HepG2 (cell line): ENCODE data around the gene ARFGAP3. TPM values are rescaled to one million over a fixed set of nuclear protein-coding genes. Genes with fewer than 3 reads are reported as not detected.

ENCODE experiments used
- ATAC-seq: fragments of 200-7000 bp; cut with Tn5 transposase; 3 replicates; pipeline ENCODE4 v1.9.1; 2020; ENCODE audit warnings: mild to moderate bottlenecking, moderate library complexity
- BruUV-seq: library from RNA; stranded (reverse); fragments of 400-500 nt; replicated peaks from 2 replicates; lab custom pipeline; 2021; lab: Mats Ljungman, UMichigan
- CTCF ChIA-PET: fragments of 300-600 bp; formaldehyde crosslinking; extraction: SDS; loops from one replicate; lab custom pipeline; 2021; ENCODE audit warnings: low total read pairs, inconsistent platforms, low intra/inter-chr PET ratio; lab: Yijun Ruan, JAX
- POLR2A ChIA-PET: fragments of 350-600 bp; sonication (Branson Sonifier 250); formaldehyde crosslinking; loops from one replicate; lab custom pipeline; 2020; ENCODE audit warnings: antibody characterized with exemption, inconsistent platforms; lab: Yijun Ruan, JAX
- DNase-seq: peaks from one replicate; pipeline ENCODE4 v3.0.0-alpha.2; 2015; ENCODE audit warnings: low spot score
- FAIRE-seq: peaks from 3 replicates; lab custom pipeline; 2011; peaks lifted over from hg19 to GRCh38; lab: Jason Lieb, UNC
- H2AFZ ChIP-seq: one replicate; pipeline ENCODE4 v1.6.1; 2011; ENCODE audit warnings: low read length, inconsistent platforms
- H3K27ac ChIP-seq: fragments of 300-600 bp; 3 replicates; pipeline ENCODE4 v1.8.0; 2011; ENCODE audit warnings: mixed run types, mild to moderate bottlenecking, mixed read lengths, low read length, inconsistent platforms; ENCODE audit not compliant: insufficient read depth; ENCODE audit errors: extremely low read length
- H3K27me3 ChIP-seq, 2 experiments: fragments of 200-600 bp in 1 of 2; 2 replicates in 1 of 2; 3 replicates in 1 of 2; pipeline versions ENCODE4 v1.6.0 to v1.8.0; 2011; ENCODE audit warnings: low read length in 2 of 2, mild to moderate bottlenecking in 2 of 2, moderate library complexity in 2 of 2, inconsistent platforms in 1 of 2; ENCODE audit not compliant: insufficient read depth in 2 of 2, control insufficient read depth in 1 of 2
- H3K36me3 ChIP-seq, 2 experiments: fragments of 200-600 bp in 1 of 2; replicated peaks in 1 of 2; 2 replicates in 1 of 2; 3 replicates in 1 of 2; pipeline versions ENCODE4 v1.5.1 to v1.8.0; 2011; ENCODE audit warnings: low read length in 2 of 2, inconsistent platforms in 1 of 2; ENCODE audit not compliant: insufficient read depth in 2 of 2, control insufficient read depth in 1 of 2
- H3K4me1 ChIP-seq: 2 replicates; pipeline ENCODE4 v1.5.1; 2012; ENCODE audit warnings: low read length, inconsistent platforms; ENCODE audit not compliant: insufficient read depth
- H3K4me2 ChIP-seq: 2 replicates; pipeline ENCODE4 v1.6.0; 2011; ENCODE audit warnings: low read depth, low read length, inconsistent platforms
- H3K4me3 ChIP-seq, 3 experiments: fragments of 200-600 bp in 1 of 3; sonication (generic), shearing (Covaris generic) in 1 of 3; replicated peaks in 1 of 3; 2 replicates each; pipeline ENCODE4 v1.5.1; 2011 to 2016; ENCODE audit warnings: low read length in 3 of 3, inconsistent platforms in 2 of 3, low read depth in 2 of 3, mild to moderate bottlenecking in 2 of 3, control low read depth in 1 of 3, mixed read lengths in 1 of 3; ENCODE audit not compliant: insufficient read depth in 1 of 3
- H3K79me2 ChIP-seq: one replicate; pipeline ENCODE4 v1.6.1; 2011; ENCODE audit warnings: low read length, inconsistent platforms; ENCODE audit not compliant: insufficient read depth
- H3K9ac ChIP-seq: 2 replicates; pipeline ENCODE4 v1.6.0; 2011; ENCODE audit warnings: mild to moderate bottlenecking, low read depth, low read length, inconsistent platforms; ENCODE audit not compliant: insufficient read depth
- H3K9me3 ChIP-seq: 2 replicates; pipeline ENCODE4 v1.5.1; 2012; ENCODE audit warnings: mild to moderate bottlenecking, low read length
- H4K20me1 ChIP-seq: 2 replicates; pipeline ENCODE4 v1.6.0; 2011; ENCODE audit warnings: inconsistent platforms, mild to moderate bottlenecking, low read length, moderate library complexity; ENCODE audit not compliant: insufficient read depth
- GABPB1 ChIP-seq: IDR thresholded peaks from 2 replicates; pipeline ENCODE4 v1.6.1; 2016; ENCODE audit warnings: mild to moderate bottlenecking, missing genetic modification reagents, moderate library complexity, missing compliant biosample characterization
- HOXA3 ChIP-seq: sonication (generic); formaldehyde crosslinking; IDR thresholded peaks from 2 replicates; pipeline ENCODE4 v1.5.0; 2020; ENCODE audit warnings: missing genetic modification reagents
- ISL2 ChIP-seq: sonication (generic); formaldehyde crosslinking; IDR thresholded peaks from 2 replicates; pipeline ENCODE4 v1.5.0; 2020; ENCODE audit warnings: missing genetic modification reagents
- MYPOP ChIP-seq: sonication (generic); formaldehyde crosslinking; IDR thresholded peaks from 2 replicates; pipeline ENCODE4 v1.8.1; 2023; ENCODE audit warnings: mild to moderate bottlenecking, moderate library complexity, missing genetic modification reagents
- REXO4 ChIP-seq: sonication (generic); formaldehyde crosslinking; IDR thresholded peaks from 2 replicates; pipeline ENCODE4 v1.8.0; 2022; ENCODE audit warnings: missing genetic modification reagents, mild to moderate bottlenecking, borderline replicate concordance
- ZBTB25 ChIP-seq: IDR thresholded peaks from 2 replicates; pipeline ENCODE4 v1.6.1; 2018; ENCODE audit warnings: missing genetic modification reagents
- ZNF512B ChIP-seq: sonication (generic); formaldehyde crosslinking; IDR thresholded peaks from 2 replicates; pipeline ENCODE4 v1.5.1; 2020; ENCODE audit warnings: missing genetic modification reagents, mild to moderate bottlenecking, borderline replicate concordance
- ZNF768 ChIP-seq: sonication (generic); formaldehyde crosslinking; IDR thresholded peaks from 2 replicates; pipeline ENCODE4 v1.4.0; 2020; ENCODE audit warnings: missing genetic modification reagents
- WGBS: methylation state at CpG from one replicate; pipeline ENCODE4 v1.1.6; 2017; ENCODE audit warnings: low lambda C conversion rate; 5-methylcytosine and 5-hydroxymethylcytosine counted together
- in situ Hi-C: cut with HindIII; loops from 2 replicates; pipeline ENCODE4 v1.10.0; 2017; ENCODE audit warnings: low pct_unique_long_range_greater_than_20kb; ENCODE audit not compliant: extremely low pct_ligation_motif_present
- intact Hi-C: fragments of 100-400 bp; cut with micrococcal nuclease; formaldehyde crosslinking; loops from one replicate; pipeline ENCODE4 v1.10.0; 2022; ENCODE audit not compliant: unreplicated experiment
- polyA plus RNA-seq, 8 experiments: library from polyadenylated mRNA; depleted of rRNA in 3 of 8; stranded (reverse) in 7 of 8; unstranded in 1 of 8; fragments of >200 nt; fragmentation: Illumina TruSeq in 4 of 8; extraction: Trizol in 4 of 8; gene quantifications; 2 replicates each; pipeline versions ENCODE4 v1.2.1 to v1.2.3, GENCODE V29; 2011 to 2016; ENCODE audit warnings: low read depth in 4 of 8, missing spikeins in 1 of 8, mixed read lengths in 1 of 8; ENCODE audit not compliant: insufficient read depth in 1 of 8
- total RNA-seq, 5 experiments: library from RNA; depleted of rRNA; stranded (reverse); fragments of >200 nt; fragmentation: Illumina TruSeq; extraction: Trizol; gene quantifications; 2 replicates each; pipeline ENCODE4 v1.2.3, GENCODE V29; 2016; ENCODE audit warnings: low read depth in 1 of 5

Gene ARFGAP3
- total and polyA plus RNA-seq, 2 of the 13 experiments (the other 11 are each of a cell fraction or from before 2014, with no cell fraction given) = 41.7 to 61.6 TPM

- peaks cover 4 to 28% of the 10 kb centered on the region in 2 experiments for H3K36me3 ChIP-seq
- peaks cover 35% of the 10 kb centered on the region for H3K4me1 ChIP-seq
- H3K27me3 ChIP-seq = no peaks in the 10 kb centered on the region
- ATAC-seq (peak; percentile 57), DNase-seq (peak; percentile 31), FAIRE-seq (peak; percentile 21)
- H3K4me3 ChIP-seq = no peak overlapping the region
- H3K9me3 ChIP-seq = no peaks in the 10 kb centered on the region
- 71% methylated on average over 18 of the region's 25 CpGs for WGBS
- ChIA-PET POLR2A (no interaction called here), CTCF (interaction anchor here (1.3 kb wide), 1 partner anchor 15 kb away, joined by 3 read pairs; no protein-coding TSS in a partner anchor)
- no peak overlapping the region for H3K4me2 ChIP-seq
- no peaks in the 10 kb centered on the region for H4K20me1 ChIP-seq
- no peak overlapping the region for H3K9ac ChIP-seq
- H3K27ac ChIP-seq = no peak overlapping the region
- in situ Hi-C loops = no loop called here
- BruUV-seq = no TSS peak
- H2AFZ ChIP-seq = no peak overlapping the region
- no peaks in the 10 kb centered on the region for H3K79me2 ChIP-seq
- intact Hi-C loops = no loop called here
- no peak for TF ChIP-seq REXO4 (CRISPR knock-in tag)
- no peak for TF ChIP-seq ZBTB25
- peak; percentile 20; the same call in 1 of the 2 replicates for TF ChIP-seq HOXA3 (CRISPR knock-in tag)
- TF ChIP-seq GABPB1 (CRISPR knock-in tag) = no peak
- TF ChIP-seq ISL2 = no peak
- peak; percentile 13; the same call in 1 of the 2 replicates for TF ChIP-seq ZNF768
- TF ChIP-seq ZNF512B (CRISPR knock-in tag) = no peak
- TF ChIP-seq MYPOP = no peak
Observed at GRCh38 chr22:42794551-42795510, 62.2 kb downstream of the ARFGAP3 start.
